HEK293T (cell line): ENCODE results near the gene ARVCF.

Experiments used
- CTCF ChIA-PET: fragments of 350-600 bp; formaldehyde crosslinking; extraction: SDS; loops from one replicate; lab custom pipeline; 2021; ENCODE audit warnings: antibody characterized with exemption, inconsistent platforms; lab: Yijun Ruan, JAX
- POLR2A ChIA-PET: fragments of 350-600 bp; formaldehyde crosslinking; extraction: SDS; loops from one replicate; lab custom pipeline; 2020; ENCODE audit warnings: antibody characterized with exemption, inconsistent platforms; lab: Yijun Ruan, JAX
- DNase-seq: peaks from one replicate; pipeline ENCODE4 v3.0.0; 2012; ENCODE audit warnings: mixed read lengths; ENCODE audit errors: extremely low spot score
- ARNT ChIP-seq: fragments of 450-650 bp; IDR thresholded peaks from 2 replicates; pipeline ENCODE4 v1.6.1; 2017; ENCODE audit warnings: mild to moderate bottlenecking
- BHLHE40 ChIP-seq: fragments of 450-650 bp; IDR thresholded peaks from 2 replicates; pipeline ENCODE4 v1.6.1; 2016; ENCODE audit warnings: mild to moderate bottlenecking, moderate library complexity, borderline replicate concordance
- CTBP1 ChIP-seq: fragments of 450-650 bp; IDR thresholded peaks from 2 replicates; pipeline ENCODE4 v1.6.1; 2016; ENCODE audit warnings: borderline replicate concordance
- ELF4 ChIP-seq: fragments of 450-650 bp; IDR thresholded peaks from 2 replicates; pipeline ENCODE4 v1.6.1; 2017; ENCODE audit warnings: antibody characterized with exemption
- FOXA1 ChIP-seq: fragments of 450-650 bp; IDR thresholded peaks from 2 replicates; pipeline ENCODE4 v1.6.1; 2016; ENCODE audit warnings: mild to moderate bottlenecking
- FOXK2 ChIP-seq: fragments of 450-650 bp; IDR thresholded peaks from 2 replicates; pipeline ENCODE4 v1.6.1; 2016; ENCODE audit warnings: mild to moderate bottlenecking
- FOXM1 ChIP-seq: fragments of 450-650 bp; IDR thresholded peaks from 2 replicates; pipeline ENCODE4 v1.6.1; 2017; ENCODE audit warnings: mild to moderate bottlenecking, borderline replicate concordance
- HDGF ChIP-seq: fragments of 450-650 bp; IDR thresholded peaks from 2 replicates; pipeline ENCODE4 v1.6.1; 2017; ENCODE audit warnings: antibody characterized with exemption, borderline replicate concordance
- L3MBTL2 ChIP-seq: fragments of 450-650 bp; conservative IDR thresholded peaks from 2 replicates; pipeline ENCODE4 v1.6.1; 2016; ENCODE audit warnings: mild to moderate bottlenecking
- LEF1 ChIP-seq: fragments of 450-650 bp; IDR thresholded peaks from 2 replicates; pipeline ENCODE4 v1.6.1; 2017; ENCODE audit warnings: mild to moderate bottlenecking, borderline replicate concordance
- NFRKB ChIP-seq: fragments of 450-650 bp; IDR thresholded peaks from 2 replicates; pipeline ENCODE4 v1.6.1; 2016; ENCODE audit warnings: mild to moderate bottlenecking, moderate library complexity
- PKNOX1 ChIP-seq: fragments of 450-650 bp; IDR thresholded peaks from 2 replicates; pipeline ENCODE4 v1.6.1; 2016
- SP1 ChIP-seq: fragments of 450-650 bp; IDR thresholded peaks from 2 replicates; pipeline ENCODE4 v1.6.1; 2017
- SUZ12 ChIP-seq: fragments of 450-650 bp; IDR thresholded peaks from 2 replicates; pipeline ENCODE4 v1.6.1; 2016; ENCODE audit warnings: mild to moderate bottlenecking
- TARDBP ChIP-seq: fragments of 450-650 bp; IDR thresholded peaks from 2 replicates; pipeline ENCODE4 v1.6.1; 2016
- ZNF384 ChIP-seq: fragments of 450-650 bp; IDR thresholded peaks from 2 replicates; pipeline ENCODE4 v1.6.1; 2016

Gene ARVCF

GRCh38 chr22:19991395-19991644 lies 25.3 kb downstream of the ARVCF start:
- POLR2A ChIA-PET: no interaction called here
- no peak for DNase-seq
- TF ChIP-seq HDGF: no peak
- TF ChIP-seq ELF4: no peak
- no peak for TF ChIP-seq NFRKB
- no peak for TF ChIP-seq ARNT
- TF ChIP-seq CTBP1: no peak
- TF ChIP-seq BHLHE40: no peak
- no peak for TF ChIP-seq FOXK2
- TF ChIP-seq L3MBTL2: no peak
- no peak for TF ChIP-seq ZNF384
- TF ChIP-seq TARDBP: no peak
- TF ChIP-seq FOXA1: no peak
- TF ChIP-seq PKNOX1: no peak
- no peak for TF ChIP-seq LEF1
- no peak for TF ChIP-seq SUZ12
- no peak for TF ChIP-seq FOXM1
- TF ChIP-seq SP1: no peak
- CTCF ChIA-PET: no interaction called here

- TF ChIP-seq TARDBP (no peak), HDGF (no peak), BHLHE40 (no peak), FOXA1 (no peak), L3MBTL2 (no peak), CTBP1 (no peak), FOXK2 (no peak), ZNF384 (no peak), SP1 (no peak), ELF4 (no peak), PKNOX1 (no peak), FOXM1 (no peak), SUZ12 (no peak), NFRKB (no peak), ARNT (no peak), LEF1 (no peak)
- ChIA-PET POLR2A (no interaction called here), CTCF (no interaction called here)
- DNase-seq: no peak
Measured at GRCh38 chr22:19990609-19991394, 25.8 kb downstream of the ARVCF start.

- CTCF ChIA-PET: interaction anchor here (0.6 kb wide), 1 partner anchor 23 kb away, joined by 3 read pairs; no protein-coding TSS in a partner anchor
- TF ChIP-seq FOXK2 (no peak), TARDBP (no peak), FOXM1 (no peak), LEF1 (no peak), ELF4 (no peak), CTBP1 (no peak), HDGF (no peak), BHLHE40 (no peak), L3MBTL2 (no peak), ARNT (no peak)
- DNase-seq: no peak
- POLR2A ChIA-PET: no interaction called here
Measured at GRCh38 chr22:19990188-19990587, 26.4 kb downstream of the ARVCF start.

GRCh38 chr22:19989725-19990067 lies 26.9 kb downstream of the ARVCF start:
- no peak for TF ChIP-seq SUZ12
- no peak for TF ChIP-seq CTBP1
- no peak for TF ChIP-seq PKNOX1
- TF ChIP-seq ARNT: no peak
- no peak for TF ChIP-seq HDGF
- TF ChIP-seq BHLHE40: no peak
- no peak for TF ChIP-seq FOXK2
- TF ChIP-seq FOXM1: no peak
- TF ChIP-seq L3MBTL2: no peak
- no peak for TF ChIP-seq SP1
- TF ChIP-seq LEF1: no peak
- no peak for TF ChIP-seq ELF4
- TF ChIP-seq ZNF384: no peak
- TF ChIP-seq NFRKB: no peak
- no peak for TF ChIP-seq FOXA1
- TF ChIP-seq TARDBP: no peak
- DNase-seq: no peak
- ChIA-PET POLR2A (no interaction called here), CTCF (interaction anchor here (0.6 kb wide), 1 partner anchor 24 kb away, joined by 3 read pairs; no protein-coding TSS in a partner anchor)

- TF ChIP-seq NFRKB (no peak), L3MBTL2 (no peak), ARNT (no peak), LEF1 (no peak), HDGF (no peak), FOXK2 (no peak), TARDBP (no peak), PKNOX1 (no peak), BHLHE40 (no peak), FOXA1 (no peak), ZNF384 (no peak), SP1 (no peak), FOXM1 (no peak), ELF4 (no peak), CTBP1 (no peak), SUZ12 (no peak)
- POLR2A ChIA-PET: interaction anchor here (1.2 kb wide), 1 partner anchor 22 kb away, joined by 3 read pairs; no protein-coding TSS in a partner anchor
- no peak for DNase-seq
- CTCF ChIA-PET: interaction anchor here (0.6 to 1.4 kb wide), 2 partner anchors 24 kb away, joined by 3 to 4 read pairs; no protein-coding TSS in a partner anchor
Measured at GRCh38 chr22:19988965-19989724, 27.5 kb downstream of the ARVCF start.
